Fibroblast of lung (primary cell): Measurements from ENCODE around the gene SYN1. TPM values are rescaled to one million over a fixed set of nuclear protein-coding genes. Genes with fewer than 3 reads are reported as not detected.
"Not testable (repeated sequence)": the region's sequence is repeated elsewhere in the genome, so short reads cannot be mapped to it uniquely, and the experiment has no call there.

ENCODE experiments used
- DNase-seq, 2 donors: peaks; one replicate each; pipeline versions ENCODE4 v3.0.0 to v3.0.0-alpha.2; 2010; ENCODE audit warnings: low read depth in 2 of 2
- H2AFZ ChIP-seq: 2 replicates; pipeline ENCODE4 v1.5.1; 2012; ENCODE audit warnings: low read length, control low read depth, inconsistent platforms
- H3K27ac ChIP-seq: 2 replicates; pipeline ENCODE4 v1.5.1; 2011; ENCODE audit warnings: low read length, control low read depth; ENCODE audit not compliant: insufficient read depth
- H3K27me3 ChIP-seq: 2 replicates; pipeline ENCODE4 v1.5.1; 2011; ENCODE audit warnings: mild to moderate bottlenecking, low read length; ENCODE audit not compliant: control insufficient read depth, insufficient read depth
- H3K36me3 ChIP-seq: 2 replicates; pipeline ENCODE4 v1.5.1; 2011; ENCODE audit warnings: low read length; ENCODE audit not compliant: control insufficient read depth, insufficient read depth
- H3K4me1 ChIP-seq: 2 replicates; pipeline ENCODE4 v1.5.1; 2011; ENCODE audit warnings: low read length; ENCODE audit not compliant: control insufficient read depth, insufficient read depth; ENCODE audit errors: extremely low read depth
- H3K4me2 ChIP-seq: 2 replicates; pipeline ENCODE4 v1.5.1; 2011; ENCODE audit warnings: low read length, control low read depth; ENCODE audit not compliant: insufficient read depth; ENCODE audit errors: extremely low read depth
- H3K4me3 ChIP-seq, 4 experiments: fragments of 200-600 bp in 1 of 4; sonication (generic) in 1 of 4; replicated peaks in 1 of 4; 2 replicates each; pipeline ENCODE4 v1.5.1; 2011 to 2016; ENCODE audit warnings: low read length in 4 of 4, low read depth in 3 of 4, mild to moderate bottlenecking in 3 of 4, control low read depth in 2 of 4, inconsistent platforms in 1 of 4, mixed read lengths in 1 of 4; ENCODE audit not compliant: insufficient read depth in 1 of 4; ENCODE audit errors: control extremely low read depth in 1 of 4
- H3K79me2 ChIP-seq: 2 replicates; pipeline ENCODE4 v1.5.1; 2012; ENCODE audit warnings: mild to moderate bottlenecking, low read length, inconsistent platforms; ENCODE audit not compliant: control insufficient read depth, insufficient read depth
- H3K9ac ChIP-seq: 2 replicates; pipeline ENCODE4 v1.5.1; 2011; ENCODE audit warnings: mild to moderate bottlenecking, low read length, control low read depth; ENCODE audit not compliant: insufficient read depth
- H3K9me3 ChIP-seq: 2 replicates; pipeline ENCODE4 v1.5.1; 2012; ENCODE audit warnings: low read depth, low read length; ENCODE audit not compliant: control insufficient read depth, insufficient read depth
- H4K20me1 ChIP-seq: 2 replicates; pipeline ENCODE4 v1.5.1; 2011; ENCODE audit warnings: low read length; ENCODE audit not compliant: control insufficient read depth, insufficient read depth; ENCODE audit errors: extremely low read depth
- CTCF ChIP-seq, 2 donors: IDR thresholded peaks in 1 of 2; conservative IDR thresholded peaks in 1 of 2; 1 replicate in 1 of 2; 2 replicates in 1 of 2; pipeline ENCODE4 v1.5.1; 2011 to 2012; ENCODE audit warnings: low read length in 2 of 2, control low read depth in 1 of 2, inconsistent platforms in 1 of 2, low read depth in 1 of 2, mild to moderate bottlenecking in 1 of 2
- EZH2 ChIP-seq: IDR thresholded peaks from 2 replicates; pipeline ENCODE4 v1.5.1; 2012; ENCODE audit warnings: low read length, control low read depth, mild to moderate bottlenecking; ENCODE audit errors: missing control alignments
- polyA plus RNA-seq, 2 donors: library from polyadenylated mRNA; depleted of rRNA in 1 of 2; stranded (reverse) in 1 of 2; unstranded in 1 of 2; fragments of >200 nt; gene quantifications; 2 replicates each; pipeline ENCODE4 v1.2.1, GENCODE V29; 2011 to 2012; ENCODE audit warnings: missing spikeins in 1 of 2
- total RNA-seq: library from RNA; depleted of rRNA; stranded (reverse); fragments of >200 nt; gene quantifications from 2 replicates; pipeline ENCODE4 v1.2.1, GENCODE V29; 2014

The SYN1 gene
- total and polyA plus RNA-seq, 2 donors (not counting 1 experiment from before 2014, with no cell fraction given), result 0.17 to 0.56 TPM

GRCh38 chrX:47608130-47608810, 11.4 kb downstream of the SYN1 start:
- TF ChIP-seq EZH2 (no peak), CTCF (conservative IDR thresholded peaks at IDR 0.05 in 1 of 2, IDR thresholded peaks at IDR 0.05 in 1 of 2; ENCODE audit: low read depth in 1 of 2, low read length in 2 of 2) (no peak)
- no peak for DNase-seq
- H2AFZ ChIP-seq, result no peak overlapping the region

GRCh38 chrX:47607091-47607490, 12.6 kb downstream of the SYN1 start:
- Histone ChIP-seq H3K36me3 (no peaks in the 10 kb centered on the region), H2AFZ (no peak overlapping the region), H3K9me3 (no peaks in the 10 kb centered on the region), H3K79me2 (no peaks in the 10 kb centered on the region), H4K20me1 (no peaks in the 10 kb centered on the region), H3K9ac (no peak overlapping the region), H3K27me3 (peaks cover 3% of the 10 kb centered on the region), H3K27ac (no peak overlapping the region), H3K4me3 (no peak overlapping the region), H3K4me1 (no peaks in the 10 kb centered on the region), H3K4me2 (no peak overlapping the region)
- peak in 1 of 2 donors; percentile 23 for DNase-seq
- no peak for TF ChIP-seq EZH2
- no peak for TF ChIP-seq CTCF (conservative IDR thresholded peaks at IDR 0.05 in 1 of 2, IDR thresholded peaks at IDR 0.05 in 1 of 2; ENCODE audit: low read depth in 1 of 2, low read length in 2 of 2)

More at GRCh38 chrX:47608130-47608810, 11.4 kb downstream of the SYN1 start:
- Histone ChIP-seq H4K20me1 (no peaks in the 10 kb centered on the region), H3K4me3 (no peak overlapping the region), H3K4me1 (no peaks in the 10 kb centered on the region), H3K9me3 (no peaks in the 10 kb centered on the region), H3K36me3 (no peaks in the 10 kb centered on the region), H3K4me2 (no peak overlapping the region), H3K27ac (no peak overlapping the region), H3K79me2 (no peaks in the 10 kb centered on the region), H3K9ac (no peak overlapping the region), H3K27me3 (peaks cover 3% of the 10 kb centered on the region)

GRCh38 chrX:47605024-47605423, 14.6 kb downstream of the SYN1 start:
- TF ChIP-seq CTCF (conservative IDR thresholded peaks at IDR 0.05 in 1 of 2, IDR thresholded peaks at IDR 0.05 in 1 of 2; ENCODE audit: low read depth in 1 of 2, low read length in 2 of 2) (no peak), EZH2 (no peak)
- DNase-seq, result no peak
- no peaks in the 10 kb centered on the region for H3K79me2 ChIP-seq

GRCh38 chrX:47603125-47603524, 16.5 kb downstream of the SYN1 start:
- not testable (repeated sequence) for H3K4me2 ChIP-seq, H3K4me1 ChIP-seq, H4K20me1 ChIP-seq, H2AFZ ChIP-seq, H3K79me2 ChIP-seq, H3K27me3 ChIP-seq, H3K36me3 ChIP-seq, H3K9ac ChIP-seq, H3K9me3 ChIP-seq, H3K4me3 ChIP-seq, DNase-seq, H3K27ac ChIP-seq

More at GRCh38 chrX:47605024-47605423, 14.6 kb downstream of the SYN1 start:
- Histone ChIP-seq H3K27me3 (peaks cover 3% of the 10 kb centered on the region), H3K36me3 (no peaks in the 10 kb centered on the region), H3K9me3 (no peaks in the 10 kb centered on the region), H4K20me1 (no peaks in the 10 kb centered on the region), H3K9ac (no peak overlapping the region), H3K27ac (no peak overlapping the region), H3K4me3 (no peak overlapping the region), H2AFZ (no peak overlapping the region), H3K4me1 (no peaks in the 10 kb centered on the region), H3K4me2 (no peak overlapping the region)
